Measurements from ENCODE around the gene TFDP2. TPM values are rescaled to one million over a fixed set of nuclear protein-coding genes. Genes with fewer than 3 reads are reported as not detected.
"Not testable (repeated sequence)": the region's sequence is repeated elsewhere in the genome, so short reads cannot be mapped to it uniquely, and the experiment has no call there.

The TFDP2 gene
- total and polyA plus RNA-seq, 7 donors, result 14.3 to 74.8 (median 52.3) TPM

DNA sequence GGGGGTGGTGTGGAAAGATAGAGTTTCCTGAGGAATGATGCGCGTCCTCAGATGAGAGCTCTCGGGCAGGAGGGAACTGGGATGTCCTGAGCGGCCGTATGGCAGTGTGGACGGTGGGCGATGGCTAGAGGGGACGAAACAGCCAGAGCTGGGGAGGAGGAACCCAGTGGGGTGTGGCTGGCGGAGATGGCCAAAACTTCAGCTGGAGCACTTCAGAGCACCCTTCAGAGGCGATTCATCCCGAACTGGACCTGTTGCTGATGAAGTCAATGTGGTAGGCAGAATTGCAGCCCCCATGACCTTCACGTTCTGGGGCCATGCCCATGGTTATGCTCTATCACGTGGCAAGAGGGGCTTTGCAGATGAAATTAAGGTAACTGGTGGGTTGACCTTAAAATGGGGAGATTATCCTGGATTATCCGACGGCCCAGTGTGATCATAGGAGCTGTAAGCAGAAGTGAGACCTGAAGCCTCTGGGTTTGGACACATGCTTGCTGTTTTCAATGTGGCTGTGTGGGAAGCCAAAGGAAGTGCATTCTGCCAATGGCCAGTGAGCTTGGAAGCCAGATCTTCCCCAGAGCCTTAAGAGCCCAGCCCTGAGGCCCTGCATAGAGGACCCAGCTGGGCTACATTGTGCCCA, 220.6 kb downstream of the TFDP2 start:
- no peaks in the 10 kb centered on the region for H3K27me3 ChIP-seq
- peak; percentile 59 for DNase-seq
- 96% methylated on average over 15 of the region's 15 CpGs for WGBS, 2 donors
- no peak overlapping the region for H3K4me3 ChIP-seq
- H3K9me3 ChIP-seq, result no peaks in the 10 kb centered on the region
- intact Hi-C loops (cut with DNase I), result no loop called here
- H3K4me1 ChIP-seq, result no peaks in the 10 kb centered on the region
- peaks cover 0 to 18% (median 6%) of the 10 kb centered on the region in 4 donors for H3K36me3 ChIP-seq
- no peak for TF ChIP-seq POLR2A (IDR thresholded peaks at IDR 0.05)
- no peak for TF ChIP-seq EP300 (IDR thresholded peaks at IDR 0.05)
- no peak for TF ChIP-seq POLR2AphosphoS5 (IDR thresholded peaks at IDR 0.05)
- TF ChIP-seq, protein P1, sequence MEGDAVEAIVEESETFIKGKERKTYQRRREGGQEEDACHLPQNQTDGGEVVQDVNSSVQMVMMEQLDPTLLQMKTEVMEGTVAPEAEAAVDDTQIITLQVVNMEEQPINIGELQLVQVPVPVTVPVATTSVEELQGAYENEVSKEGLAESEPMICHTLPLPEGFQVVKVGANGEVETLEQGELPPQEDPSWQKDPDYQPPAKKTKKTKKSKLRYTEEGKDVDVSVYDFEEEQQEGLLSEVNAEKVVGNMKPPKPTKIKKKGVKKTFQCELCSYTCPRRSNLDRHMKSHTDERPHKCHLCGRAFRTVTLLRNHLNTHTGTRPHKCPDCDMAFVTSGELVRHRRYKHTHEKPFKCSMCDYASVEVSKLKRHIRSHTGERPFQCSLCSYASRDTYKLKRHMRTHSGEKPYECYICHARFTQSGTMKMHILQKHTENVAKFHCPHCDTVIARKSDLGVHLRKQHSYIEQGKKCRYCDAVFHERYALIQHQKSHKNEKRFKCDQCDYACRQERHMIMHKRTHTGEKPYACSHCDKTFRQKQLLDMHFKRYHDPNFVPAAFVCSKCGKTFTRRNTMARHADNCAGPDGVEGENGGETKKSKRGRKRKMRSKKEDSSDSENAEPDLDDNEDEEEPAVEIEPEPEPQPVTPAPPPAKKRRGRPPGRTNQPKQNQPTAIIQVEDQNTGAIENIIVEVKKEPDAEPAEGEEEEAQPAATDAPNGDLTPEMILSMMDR (IDR thresholded peaks at IDR 0.05), result no peak
- H3K27ac ChIP-seq, result no peak overlapping the region

DNA sequence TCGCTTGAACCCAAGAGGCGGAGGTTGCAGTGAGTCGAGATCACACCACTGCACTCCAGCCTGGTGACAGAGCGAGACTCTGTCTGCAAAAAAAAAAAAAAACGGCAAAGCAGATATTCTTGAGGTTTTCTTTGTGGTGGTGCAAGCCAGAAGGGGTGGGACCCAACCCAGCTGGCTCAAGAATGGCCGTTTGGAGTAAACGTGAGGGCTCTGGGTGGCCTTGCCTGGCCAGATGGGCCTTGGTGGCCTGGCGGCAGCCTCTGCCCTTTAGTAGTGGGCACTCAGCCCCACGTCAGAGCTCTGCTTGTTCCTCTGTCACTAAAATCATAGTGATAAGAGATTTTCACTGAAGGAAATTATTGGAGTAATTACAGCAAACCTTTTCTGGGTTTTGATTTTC, 222.4 kb downstream of the TFDP2 start:
- no peak for TF ChIP-seq POLR2A (IDR thresholded peaks at IDR 0.05)
- TF ChIP-seq, protein P1 (IDR thresholded peaks at IDR 0.05), result no peak
- no peak for TF ChIP-seq POLR2AphosphoS5 (IDR thresholded peaks at IDR 0.05)
- TF ChIP-seq EP300 (IDR thresholded peaks at IDR 0.05), result no peak

DNA sequence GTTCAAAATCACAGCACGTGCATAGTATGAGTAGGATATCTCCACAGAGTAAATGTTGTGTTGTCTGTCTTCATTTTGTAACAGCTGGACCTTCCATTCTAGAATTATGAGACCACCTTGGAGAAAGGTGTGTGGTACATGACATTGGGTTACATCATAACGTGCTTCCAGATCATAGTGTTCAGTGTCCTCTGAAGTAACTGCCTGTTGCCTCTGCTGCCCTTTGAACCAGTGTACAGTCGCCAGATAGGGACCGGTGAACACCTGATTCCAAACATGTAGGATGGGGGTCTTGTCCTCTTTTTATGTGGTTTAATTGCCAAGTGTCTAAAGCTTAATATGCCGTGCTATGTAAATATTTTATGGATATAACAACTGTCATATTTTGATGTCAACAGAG, 223.7 kb downstream of the TFDP2 start:
- H3K36me3 ChIP-seq, result peaks cover 0 to 38% (median 16%) of the 10 kb centered on the region in 4 donors
- H3K27ac ChIP-seq; H3K4me1 ChIP-seq; intact Hi-C loops (cut with DNase I); H3K9me3 ChIP-seq; H3K4me3 ChIP-seq; H3K27me3 ChIP-seq; DNase-seq: not testable (repeated sequence)
- WGBS, 2 donors, result 72 to 88% methylated on average over 5 of the region's 5 CpGs

More for the DNA sequence above, 222.4 kb downstream of the TFDP2 start:
- no peaks in the 10 kb centered on the region for H3K9me3 ChIP-seq
- H3K4me3 ChIP-seq, result no peak overlapping the region
- peaks cover 0 to 36% (median 15%) of the 10 kb centered on the region in 4 donors for H3K36me3 ChIP-seq
- no peaks in the 10 kb centered on the region for H3K27me3 ChIP-seq
- H3K27ac ChIP-seq, result no peak overlapping the region
- no peaks in the 10 kb centered on the region for H3K4me1 ChIP-seq
- DNase-seq, result no peak
- intact Hi-C loops (cut with DNase I), result no loop called here
- WGBS, 2 donors, result 84% methylated on average over 9 of the region's 9 CpGs

DNA sequence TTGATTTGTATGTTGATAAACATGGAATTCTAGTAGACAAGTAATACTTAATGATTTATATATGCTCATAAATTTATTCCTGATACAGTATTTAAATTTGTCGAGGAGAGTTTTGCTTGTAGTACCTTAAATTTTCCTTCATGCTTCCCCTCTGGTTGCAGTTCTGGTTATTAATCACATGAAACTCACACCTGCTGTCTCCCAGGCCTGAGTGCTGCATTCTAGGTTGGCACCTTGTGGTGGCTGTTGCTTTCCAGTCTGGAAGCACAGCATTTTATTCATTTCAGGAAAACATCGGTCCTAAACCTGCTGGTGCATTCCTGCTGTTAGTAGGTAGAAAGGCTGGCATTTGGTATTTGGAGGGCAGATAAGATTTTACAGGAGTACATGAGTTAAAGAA, 228.0 kb downstream of the TFDP2 start:
- intact Hi-C loops (cut with DNase I), result no loop called here
- Histone ChIP-seq H3K4me3 (no peak overlapping the region), H3K36me3 (peaks cover 0 to 48% (median 16%) of the 10 kb centered on the region in 4 donors), H3K9me3 (no peaks in the 10 kb centered on the region), H3K4me1 (no peaks in the 10 kb centered on the region), H3K27ac (no peak overlapping the region), H3K27me3 (no peaks in the 10 kb centered on the region)
- 85 to 96% methylated on average over 2 of the region's 2 CpGs for WGBS, 2 donors
- DNase-seq, result no peak
- TF ChIP-seq EP300 (IDR thresholded peaks at IDR 0.05) (no peak), POLR2AphosphoS5 (IDR thresholded peaks at IDR 0.05) (no peak), POLR2A (IDR thresholded peaks at IDR 0.05) (no peak)
- TF ChIP-seq, protein P1 (IDR thresholded peaks at IDR 0.05), result no peak

DNA sequence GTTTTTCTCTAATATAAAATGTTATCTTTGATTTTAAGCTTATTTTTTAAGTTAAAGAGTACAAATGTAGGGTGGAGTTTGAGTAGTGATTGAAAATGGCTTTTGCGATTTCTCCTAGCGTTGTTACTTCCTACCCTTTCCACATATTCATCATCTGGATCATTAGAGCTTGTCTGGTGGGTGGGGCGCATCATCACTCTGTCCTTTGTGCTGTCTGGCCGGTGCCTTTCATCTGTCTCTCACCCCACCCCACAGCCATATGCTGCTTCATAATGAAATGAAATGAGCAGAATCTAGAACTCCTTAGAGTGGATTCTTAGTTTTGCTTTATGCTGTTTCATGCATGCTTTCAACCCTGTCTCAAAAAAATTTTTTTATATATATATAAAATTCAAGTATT, 228.6 kb downstream of the TFDP2 start:
- no peaks in the 10 kb centered on the region for H3K27me3 ChIP-seq
- no peak overlapping the region for H3K27ac ChIP-seq
- intact Hi-C loops (cut with DNase I), result no loop called here
- no peaks in the 10 kb centered on the region for H3K4me1 ChIP-seq
- no peak for DNase-seq
- H3K36me3 ChIP-seq, result peaks cover 0 to 53% (median 15%) of the 10 kb centered on the region in 4 donors
- H3K4me3 ChIP-seq, result no peak overlapping the region
- WGBS, 2 donors, result 72 to 91% methylated on average over 4 of the region's 4 CpGs
- H3K9me3 ChIP-seq, result no peaks in the 10 kb centered on the region
- TF ChIP-seq EP300 (IDR thresholded peaks at IDR 0.05) (no peak), POLR2AphosphoS5 (IDR thresholded peaks at IDR 0.05) (no peak), POLR2A (IDR thresholded peaks at IDR 0.05) (no peak)
- TF ChIP-seq, protein P1 (IDR thresholded peaks at IDR 0.05), result no peak
